Measurements from ENCODE around the gene CR1L.
"Not testable (repeated sequence)": the region's sequence is repeated elsewhere in the genome, so short reads cannot be mapped to it uniquely, and the experiment has no call there.

DNA sequence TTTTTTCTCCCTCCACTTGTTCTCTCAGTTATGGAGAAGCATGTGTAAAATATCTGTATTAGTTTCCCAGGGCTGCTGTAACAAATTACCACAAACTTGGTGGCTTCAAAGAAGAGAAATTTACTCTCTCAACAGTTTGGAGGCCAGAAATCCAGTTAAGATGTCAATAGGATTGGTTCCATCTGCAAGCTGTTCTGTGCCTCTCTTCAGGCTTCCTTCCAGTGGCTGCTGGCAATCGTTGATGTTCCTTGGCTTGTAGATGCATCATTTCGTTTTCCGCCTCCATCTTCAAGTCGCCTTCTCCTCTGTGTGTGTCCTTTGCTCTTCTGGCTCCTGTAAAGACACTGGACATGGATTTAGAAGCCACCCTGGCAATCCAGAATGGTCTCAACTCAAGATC is 45.6 kb downstream of the CR1L start:
- not testable (repeated sequence) for TF ChIP-seq CTCF (IDR thresholded peaks at IDR 0.05; ENCODE audit: low read length); EZH2 (IDR thresholded peaks at IDR 0.05; ENCODE audit: borderline replicate concordance, low read length)
